ENCODE measurements around the gene NCR2.

DNA sequence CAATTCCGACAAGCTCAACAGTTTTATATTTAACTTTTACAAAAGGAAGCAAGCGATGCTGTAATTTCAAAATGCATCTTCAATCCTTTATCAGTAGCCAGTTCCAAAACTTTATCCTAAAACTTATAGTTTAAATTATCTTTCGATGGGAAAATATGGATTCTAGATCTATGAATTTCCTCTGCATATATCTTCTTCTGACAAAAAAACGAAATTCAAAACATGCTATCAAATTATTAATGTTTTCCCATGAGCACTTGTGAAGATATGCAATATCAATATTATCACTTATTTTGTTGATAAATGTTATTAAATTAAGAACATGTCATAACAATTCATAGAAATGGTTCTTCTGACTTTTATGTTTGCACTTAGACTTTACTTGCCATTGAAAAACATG, 2.3 kb downstream of the NCR2 start:
- TF ChIP-seq POLR2AphosphoS5 (IDR thresholded peaks at IDR 0.05; ENCODE audit: low read depth, low read length) (no peak), POLR2A (IDR thresholded peaks at IDR 0.05; ENCODE audit: low read depth, low read length) (no peak), SPI1 (IDR thresholded peaks at IDR 0.05; ENCODE audit: low read depth, low read length) (no peak), TAF1 (IDR thresholded peaks at IDR 0.05; ENCODE audit: low read depth, low read length) (no peak), PAX5 (IDR thresholded peaks at IDR 0.05; ENCODE audit: insufficient read depth, low read length, severe bottlenecking) (no peak)

Data from GM12891 (cell line).